Fibroblast of the aortic adventitia (primary cell): ENCODE data around the gene CCDC30. TPM values are rescaled to one million over a fixed set of nuclear protein-coding genes. Genes with fewer than 3 reads are reported as not detected.

Experiments used
- DNase-seq: peaks from one replicate; pipeline ENCODE4 v3.0.0-alpha.2; 2010; ENCODE audit warnings: low read depth
- H3K4me3 ChIP-seq: 2 replicates; pipeline ENCODE4 v1.5.1; 2011; ENCODE audit warnings: low read depth, mild to moderate bottlenecking, control low read depth, low read length, moderate library complexity
- total RNA-seq: library from RNA; depleted of rRNA; stranded (reverse); fragments of >200 nt; gene quantifications from 2 replicates; pipeline ENCODE4 v1.2.3, GENCODE V29; 2012; ENCODE audit warnings: low replicate concordance
- TF ChIP-seq, protein P1 (sequence below): IDR thresholded peaks from 2 replicates; pipeline ENCODE4 v1.5.1; 2011; ENCODE audit warnings: mild to moderate bottlenecking, low read length, control low read depth, inconsistent platforms; ENCODE audit not compliant: insufficient read depth

Gene CCDC30
- total RNA-seq, 1 donor = 1.4 TPM

DNA sequence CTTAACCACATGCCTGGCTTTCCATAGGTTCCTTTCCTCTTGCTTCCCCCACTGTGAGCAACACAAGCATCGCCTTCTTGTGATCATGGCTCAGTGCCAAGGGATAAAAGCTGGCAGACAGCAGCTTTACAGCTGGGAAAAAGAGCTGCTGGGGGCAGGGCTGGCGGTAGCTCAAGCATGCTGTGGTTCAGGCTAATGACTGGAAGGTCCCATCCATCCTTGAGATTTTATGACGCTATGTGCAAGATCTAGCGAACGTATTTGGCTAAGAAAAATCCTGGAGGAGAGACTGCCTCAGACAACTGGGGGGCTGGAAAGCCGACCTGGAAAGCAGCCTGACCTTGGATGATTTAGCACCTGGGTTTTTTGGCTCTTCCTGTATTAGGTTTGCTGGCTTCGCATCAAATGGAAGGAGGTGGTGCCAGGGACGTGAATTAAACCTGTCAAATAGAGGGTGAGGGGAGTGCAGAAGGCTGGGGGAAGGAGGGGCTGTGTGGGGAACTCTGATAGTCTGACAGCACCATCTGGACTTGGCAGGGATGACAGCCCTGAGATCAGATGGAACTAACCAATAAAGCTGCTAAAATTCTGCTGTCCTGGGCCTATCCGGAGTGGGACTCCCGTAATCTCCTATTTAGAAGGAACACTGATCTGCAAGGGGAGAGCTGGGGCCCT is 42.0 kb upstream of the CCDC30 start:
- TF ChIP-seq, protein P1, sequence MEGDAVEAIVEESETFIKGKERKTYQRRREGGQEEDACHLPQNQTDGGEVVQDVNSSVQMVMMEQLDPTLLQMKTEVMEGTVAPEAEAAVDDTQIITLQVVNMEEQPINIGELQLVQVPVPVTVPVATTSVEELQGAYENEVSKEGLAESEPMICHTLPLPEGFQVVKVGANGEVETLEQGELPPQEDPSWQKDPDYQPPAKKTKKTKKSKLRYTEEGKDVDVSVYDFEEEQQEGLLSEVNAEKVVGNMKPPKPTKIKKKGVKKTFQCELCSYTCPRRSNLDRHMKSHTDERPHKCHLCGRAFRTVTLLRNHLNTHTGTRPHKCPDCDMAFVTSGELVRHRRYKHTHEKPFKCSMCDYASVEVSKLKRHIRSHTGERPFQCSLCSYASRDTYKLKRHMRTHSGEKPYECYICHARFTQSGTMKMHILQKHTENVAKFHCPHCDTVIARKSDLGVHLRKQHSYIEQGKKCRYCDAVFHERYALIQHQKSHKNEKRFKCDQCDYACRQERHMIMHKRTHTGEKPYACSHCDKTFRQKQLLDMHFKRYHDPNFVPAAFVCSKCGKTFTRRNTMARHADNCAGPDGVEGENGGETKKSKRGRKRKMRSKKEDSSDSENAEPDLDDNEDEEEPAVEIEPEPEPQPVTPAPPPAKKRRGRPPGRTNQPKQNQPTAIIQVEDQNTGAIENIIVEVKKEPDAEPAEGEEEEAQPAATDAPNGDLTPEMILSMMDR = no peak
- peak; percentile 89 for DNase-seq
- no peak overlapping the region for H3K4me3 ChIP-seq

DNA sequence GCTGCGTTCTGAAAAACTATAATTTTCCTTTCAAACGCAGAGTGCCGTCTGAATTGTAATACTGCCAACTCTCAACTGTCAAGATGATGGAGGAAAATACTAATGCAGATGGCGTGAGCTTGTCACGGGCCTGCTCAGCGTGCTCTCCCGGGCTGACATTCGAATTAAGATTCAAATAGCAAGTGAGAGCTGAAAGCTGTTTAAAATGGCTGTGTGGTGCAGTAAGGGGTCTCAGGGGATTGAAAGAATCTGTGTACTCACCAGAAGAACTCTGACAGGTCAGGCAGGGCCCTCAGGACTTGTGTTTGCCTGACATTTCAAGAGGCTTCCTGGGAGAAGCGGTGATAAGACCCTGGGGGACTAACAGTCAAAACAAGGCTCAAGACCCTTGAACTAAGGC is 40.3 kb upstream of the CCDC30 start:
- no peak for DNase-seq
- no peak overlapping the region for H3K4me3 ChIP-seq
- TF ChIP-seq, protein P1 = no peak

DNA sequence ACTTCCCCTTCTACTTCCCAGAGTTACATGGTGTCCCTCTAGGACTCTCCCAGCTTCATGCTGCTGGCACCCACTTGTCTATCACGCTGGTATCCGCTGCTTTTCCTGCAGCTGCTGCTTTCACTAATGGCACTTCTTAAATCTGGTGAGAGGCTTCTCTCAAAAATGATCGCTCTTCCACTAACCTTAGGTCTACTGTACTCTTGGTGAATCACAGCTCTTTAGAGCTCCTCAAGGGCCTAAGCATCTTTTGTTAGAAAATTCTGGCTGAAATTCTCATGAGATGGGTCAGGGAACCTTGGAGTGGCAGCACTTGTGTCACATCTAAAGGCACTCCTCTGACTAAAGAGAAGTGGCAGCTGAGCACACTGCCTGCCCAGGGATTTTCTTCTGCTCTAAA is 39.4 kb upstream of the CCDC30 start:
- TF ChIP-seq, protein P1 = no peak
- no peak for DNase-seq
- no peak overlapping the region for H3K4me3 ChIP-seq

DNA sequence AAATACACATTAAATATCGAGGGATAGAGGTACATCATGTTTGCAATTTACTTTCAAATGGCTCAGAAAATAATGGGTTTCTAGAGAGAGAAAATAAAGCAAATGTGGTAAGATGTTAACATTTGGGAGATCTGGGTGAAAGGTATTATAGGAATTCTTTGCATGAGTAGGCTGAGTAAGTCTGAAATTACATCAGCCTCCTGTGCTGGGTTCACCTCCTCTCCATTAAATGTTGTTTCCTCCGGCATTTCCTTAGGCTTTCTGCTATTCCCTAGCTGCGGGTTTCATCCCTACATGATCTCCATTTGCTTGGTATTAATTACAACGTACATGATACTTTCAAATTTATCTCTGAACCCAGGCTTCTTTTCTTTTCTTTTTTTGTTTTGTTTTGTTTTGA is 38.9 kb upstream of the CCDC30 start:
- TF ChIP-seq, protein P1 = no peak
- peak; percentile 18 for DNase-seq
- H3K4me3 ChIP-seq = no peak overlapping the region

DNA sequence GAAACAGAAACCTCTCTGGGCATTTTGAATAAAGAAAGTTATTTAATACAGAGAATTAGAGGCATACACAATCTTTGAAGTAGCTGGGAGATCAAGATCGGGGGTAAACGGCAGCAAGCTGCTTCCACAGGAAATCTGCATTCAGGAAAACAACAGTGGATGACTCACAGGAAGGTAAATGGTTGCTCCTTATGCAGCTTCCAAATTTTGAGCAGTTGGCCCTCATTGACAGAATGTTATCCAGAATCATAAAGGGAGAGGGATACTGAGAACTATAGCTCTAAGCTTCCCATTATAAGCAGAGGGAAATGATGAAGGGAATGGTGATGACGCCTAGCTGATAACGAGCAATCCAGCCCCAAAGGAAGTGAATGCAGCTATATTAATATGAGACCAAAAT is 35.8 kb upstream of the CCDC30 start:
- H3K4me3 ChIP-seq = no peak overlapping the region
- TF ChIP-seq, protein P1 = no peak
- no peak for DNase-seq

DNA sequence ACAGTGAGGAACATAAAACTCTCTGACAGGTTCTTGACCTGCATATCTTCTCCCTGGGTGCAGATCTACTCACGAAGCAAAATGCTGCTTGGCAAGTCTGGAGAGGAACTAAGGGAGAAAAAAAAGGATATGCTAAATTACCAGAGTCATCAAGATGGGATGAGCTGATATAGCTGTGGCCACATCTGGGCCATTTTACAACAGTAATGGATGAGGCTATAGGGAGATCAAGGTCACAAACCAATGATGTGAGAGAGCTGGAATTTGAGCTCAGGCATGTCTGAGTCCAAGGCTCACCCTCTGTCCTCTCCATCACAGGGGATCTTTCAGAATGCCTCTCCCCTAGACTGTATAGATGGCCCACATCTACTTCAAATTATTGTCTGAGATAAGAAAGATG is 33.5 kb upstream of the CCDC30 start:
- no peak overlapping the region for H3K4me3 ChIP-seq
- TF ChIP-seq, protein P1 = no peak
- DNase-seq = no peak
